GM19025 (cell line): ENCODE data around the gene CUX1.
"Not testable (repeated sequence)": the region's sequence is repeated elsewhere in the genome, so short reads cannot be mapped to it uniquely, and the experiment has no call there.

ENCODE experiments used
- ATAC-seq: cut with Tn5 transposase; IDR thresholded peaks from one replicate; pipeline ENCODE4 v1.9.1; 2021; ENCODE audit warnings: mild to moderate bottlenecking, low read depth, moderate library complexity; ENCODE audit not compliant: unreplicated experiment

Gene CUX1

DNA sequence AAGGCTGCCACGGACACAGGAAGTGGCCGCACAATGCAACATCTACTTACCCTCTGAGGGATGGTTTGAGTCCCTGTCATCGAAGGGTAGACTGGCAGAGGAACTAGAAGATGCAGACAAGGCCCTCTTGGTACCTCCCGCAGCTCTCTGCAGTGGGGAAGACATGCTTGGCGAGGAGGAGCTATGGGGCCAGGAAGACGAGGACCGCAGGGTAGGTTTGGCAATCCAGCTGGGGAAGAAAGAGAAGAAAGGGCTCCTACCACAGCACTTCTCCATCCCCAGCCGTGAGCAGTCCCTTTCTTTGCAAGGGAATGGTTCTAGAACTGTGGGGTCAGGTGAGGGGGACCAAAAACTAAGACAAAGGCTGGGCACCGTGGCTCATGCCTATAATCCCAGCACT is 511.9 kb downstream of the CUX1 start:
- ATAC-seq: not testable (repeated sequence)

DNA sequence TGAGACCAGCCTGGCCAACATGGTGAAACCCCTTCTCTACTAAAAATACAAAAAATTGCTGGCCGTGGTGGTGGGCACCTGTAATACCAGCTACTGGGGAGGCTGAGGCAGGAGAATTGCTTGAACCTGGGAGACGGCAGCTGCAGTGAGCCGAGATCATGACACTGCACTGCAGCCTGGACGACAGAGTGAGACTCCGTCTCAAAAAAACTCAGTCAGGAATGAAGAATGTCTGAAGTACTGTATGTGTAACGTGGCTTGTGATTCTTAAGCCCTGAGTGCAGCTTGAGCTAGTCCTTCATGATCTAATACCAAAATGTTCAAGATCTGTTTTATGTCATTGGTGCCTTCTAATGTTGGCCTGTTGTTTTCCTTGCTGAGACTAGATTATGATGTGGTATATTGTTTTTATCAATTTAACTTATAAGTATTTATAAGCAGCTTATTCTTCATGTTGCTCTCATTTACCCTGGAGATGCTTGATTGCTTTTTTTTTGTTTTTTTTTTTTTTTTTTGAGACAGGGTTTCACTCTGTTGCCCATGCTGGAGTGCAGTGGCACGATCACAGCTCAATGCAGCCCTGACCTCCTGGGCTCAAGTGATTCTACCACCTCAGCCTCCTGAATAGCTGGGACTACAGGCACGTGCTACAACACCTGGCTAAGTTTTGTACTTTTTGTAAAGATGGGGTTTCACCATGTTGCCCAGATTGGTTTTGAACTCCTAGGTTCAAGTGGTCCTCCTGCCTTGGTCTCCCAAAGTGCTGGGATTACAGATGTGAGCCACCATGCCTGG is 513.4 kb downstream of the CUX1 start:
- ATAC-seq: not testable (repeated sequence)
